Prostate gland (tissue), 2 donors: ENCODE results near the gene CAPN13.

Experiments used
- POLR2A ChIP-seq: fragments of 450-650 bp; IDR thresholded peaks from one replicate; pipeline ENCODE4 v1.6.1; 2016; ENCODE audit warnings: antibody characterized with exemption, mild to moderate bottlenecking
- POLR2AphosphoS5 ChIP-seq: sonication (generic); formaldehyde crosslinking; IDR thresholded peaks from one replicate; pipeline ENCODE4 v1.6.1; 2017; ENCODE audit warnings: antibody characterized with exemption
- TF ChIP-seq, protein P1 (sequence below), 4 experiments: fragments of 200-600 bp in 2 of 4; fragments of 450-650 bp in 2 of 4; sonication (generic) in 2 of 4; IDR thresholded peaks; 1 replicate in 3 of 4; 2 replicates in 1 of 4; pipeline ENCODE4 v1.5.1; 2016 to 2019; ENCODE audit warnings: antibody characterized with exemption in 4 of 4, mild to moderate bottlenecking in 2 of 4, moderate library complexity in 2 of 4

DNA sequence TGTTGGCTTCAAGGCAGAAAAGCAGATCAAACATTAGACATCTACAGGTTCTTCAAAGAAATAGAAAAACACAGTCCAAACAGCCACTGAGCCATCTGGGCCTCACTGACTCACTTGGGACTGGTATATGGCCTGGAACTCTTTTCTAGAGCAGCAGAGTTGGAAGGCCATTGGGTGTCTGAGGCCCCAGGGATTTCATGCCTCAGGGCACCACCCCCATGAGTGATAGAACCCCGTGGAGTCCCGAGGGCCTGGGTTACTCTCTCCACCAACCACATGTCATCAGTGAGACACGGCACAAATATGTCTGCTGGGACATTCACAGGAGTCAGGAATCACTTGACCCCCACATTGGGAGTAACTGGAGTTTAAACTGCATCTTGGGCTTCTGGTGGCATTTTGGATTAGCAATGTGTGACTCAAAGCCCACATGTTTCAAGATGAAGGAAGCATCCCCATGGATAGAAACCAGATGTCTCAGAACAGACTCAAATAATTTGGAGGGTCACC, 44.0 kb downstream of the CAPN13 start:
- TF ChIP-seq, protein P1, sequence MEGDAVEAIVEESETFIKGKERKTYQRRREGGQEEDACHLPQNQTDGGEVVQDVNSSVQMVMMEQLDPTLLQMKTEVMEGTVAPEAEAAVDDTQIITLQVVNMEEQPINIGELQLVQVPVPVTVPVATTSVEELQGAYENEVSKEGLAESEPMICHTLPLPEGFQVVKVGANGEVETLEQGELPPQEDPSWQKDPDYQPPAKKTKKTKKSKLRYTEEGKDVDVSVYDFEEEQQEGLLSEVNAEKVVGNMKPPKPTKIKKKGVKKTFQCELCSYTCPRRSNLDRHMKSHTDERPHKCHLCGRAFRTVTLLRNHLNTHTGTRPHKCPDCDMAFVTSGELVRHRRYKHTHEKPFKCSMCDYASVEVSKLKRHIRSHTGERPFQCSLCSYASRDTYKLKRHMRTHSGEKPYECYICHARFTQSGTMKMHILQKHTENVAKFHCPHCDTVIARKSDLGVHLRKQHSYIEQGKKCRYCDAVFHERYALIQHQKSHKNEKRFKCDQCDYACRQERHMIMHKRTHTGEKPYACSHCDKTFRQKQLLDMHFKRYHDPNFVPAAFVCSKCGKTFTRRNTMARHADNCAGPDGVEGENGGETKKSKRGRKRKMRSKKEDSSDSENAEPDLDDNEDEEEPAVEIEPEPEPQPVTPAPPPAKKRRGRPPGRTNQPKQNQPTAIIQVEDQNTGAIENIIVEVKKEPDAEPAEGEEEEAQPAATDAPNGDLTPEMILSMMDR (IDR thresholded peaks at IDR 0.05), result no peak
- TF ChIP-seq POLR2AphosphoS5 (no peak), POLR2A (no peak)
